ENCODE data around the gene POLR3E.

DNA sequence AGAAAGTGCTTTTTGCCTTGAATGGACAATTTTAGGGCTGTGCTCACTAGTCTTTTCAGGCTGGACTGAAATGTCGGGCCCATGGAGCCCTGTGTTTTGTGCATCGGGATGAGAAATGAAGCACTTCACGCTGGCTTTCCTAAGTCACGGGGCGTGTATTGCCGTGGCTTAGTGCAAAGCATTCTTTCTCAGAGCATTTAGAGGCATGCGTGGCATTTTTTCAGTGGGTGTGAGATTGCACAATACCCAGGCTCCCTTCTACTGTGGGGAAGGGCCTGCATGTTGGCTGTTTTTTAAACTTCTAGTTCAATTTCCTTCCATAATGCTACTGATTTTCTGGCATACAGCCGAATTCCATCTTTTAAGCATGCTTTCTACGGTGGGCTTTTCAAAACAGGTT lies 12.6 kb upstream of the POLR3E start:
- TF ChIP-seq EZH2 (IDR thresholded peaks at IDR 0.05; ENCODE audit: insufficient read depth, poor library complexity, severe bottlenecking) = no peak
- no peak for TF ChIP-seq EZH2phosphoT487 (IDR thresholded peaks at IDR 0.05; ENCODE audit: insufficient read depth, low read depth)
